AG08395 (cell line): ENCODE results near the gene NR2E1.

Experiments
- DNase-seq: peaks from one replicate; pipeline ENCODE4 v3.0.0; 2012; ENCODE audit warnings: mixed read lengths, low spot score

Gene NR2E1

GRCh38 chr6:108209738-108210137 lies 43.9 kb downstream of the NR2E1 start:
- DNase-seq, result no peak

- no peak for DNase-seq
These were observed 44.7 kb downstream of the NR2E1 start for GRCh38 chr6:108210556-108210955.

- no peak for DNase-seq
These were observed 45.8 kb downstream of the NR2E1 start for GRCh38 chr6:108211671-108212070.

GRCh38 chr6:108222064-108222463 lies 56.2 kb downstream of the NR2E1 start:
- no peak for DNase-seq

DNA sequence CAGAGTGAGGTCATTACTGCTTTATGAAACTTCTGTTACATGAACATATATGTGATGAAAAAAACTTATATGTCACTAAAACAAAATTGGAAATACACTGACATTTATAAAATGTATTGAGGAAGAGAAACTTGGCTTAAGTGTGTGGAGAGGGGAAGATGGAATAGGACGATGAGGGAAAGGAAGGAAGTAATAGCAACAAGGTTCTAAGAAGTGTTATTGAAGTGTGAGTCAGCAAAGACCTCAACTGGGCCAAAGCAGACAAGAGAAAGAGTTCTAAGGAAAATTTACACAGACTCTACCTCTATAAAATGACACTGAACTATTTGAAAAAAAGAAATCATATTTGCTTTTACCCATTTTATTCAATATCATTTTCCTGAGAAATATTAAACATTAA lies 56.7 kb downstream of the NR2E1 start:
- DNase-seq, result no peak

DNA sequence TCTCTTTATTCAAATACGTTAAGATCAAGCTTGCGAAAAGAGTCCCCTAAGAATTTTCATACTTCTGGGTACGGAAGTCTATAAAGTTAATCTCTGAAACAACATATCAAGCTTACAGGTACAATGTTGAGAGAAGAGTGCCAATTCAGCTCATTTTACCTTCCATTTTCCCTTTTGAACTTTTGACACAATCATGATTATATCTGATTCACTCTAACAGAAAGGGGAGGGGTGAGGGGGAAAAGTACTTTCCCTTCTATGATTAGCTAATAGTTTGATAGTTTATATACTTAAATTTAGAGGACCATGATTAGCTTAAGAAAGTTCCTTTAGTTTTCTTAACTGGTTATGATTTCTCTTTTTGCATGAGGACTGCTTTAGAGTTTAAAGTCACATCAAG lies 61.5 kb downstream of the NR2E1 start:
- DNase-seq, result no peak

DNA sequence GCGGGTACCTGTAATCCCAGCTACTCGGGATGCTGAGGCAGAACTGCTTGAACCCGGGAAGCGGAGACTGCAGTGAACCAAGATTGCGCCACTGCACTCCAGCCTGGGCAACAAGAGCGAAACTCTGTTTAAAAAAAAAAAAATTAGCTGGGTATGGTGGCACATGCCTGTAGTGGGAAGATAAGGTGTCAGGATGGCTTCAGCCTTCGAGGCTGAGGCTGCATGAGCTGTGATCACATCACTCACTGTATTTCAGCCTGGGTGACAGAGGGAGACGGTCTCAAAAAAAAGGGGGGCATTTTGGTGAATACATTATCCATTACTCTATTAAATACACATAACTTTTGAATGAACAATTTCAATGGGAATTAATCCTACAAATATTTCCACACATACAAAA lies 62.6 kb downstream of the NR2E1 start:
- DNase-seq, result no peak

GRCh38 chr6:108235127-108235526 lies 69.3 kb downstream of the NR2E1 start:
- DNase-seq, result no peak

DNA sequence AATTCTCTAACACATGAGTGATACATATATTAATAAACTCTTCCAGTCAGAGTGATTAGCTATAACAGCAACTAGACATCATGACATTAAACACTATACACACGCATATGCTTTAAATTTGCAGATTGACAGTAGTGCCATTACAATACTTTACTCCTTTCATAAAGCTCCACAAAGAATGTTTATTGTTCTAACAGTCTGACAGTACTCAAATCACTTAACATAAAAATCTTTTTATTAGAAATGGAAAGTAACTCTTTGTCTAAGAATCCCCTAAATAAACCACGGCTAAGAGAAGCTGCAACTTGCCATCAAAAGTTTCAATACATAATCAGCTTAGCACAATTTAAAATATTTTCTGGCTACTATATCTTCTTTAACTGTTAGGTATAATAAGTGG lies 71.0 kb downstream of the NR2E1 start:
- DNase-seq, result no peak

GRCh38 chr6:108238322-108238721 lies 72.5 kb downstream of the NR2E1 start:
- no peak for DNase-seq
